Measurements from ENCODE around the gene RSPH1.

The RSPH1 gene

GRCh38 chr21:42452401-42453223 is 43.4 kb downstream of the RSPH1 start:
- Mint-ChIP-seq H3K27ac (ENCODE audit: low read depth) (no peak overlapping the region), H3K4me1 (peaks cover 24% of the 10 kb centered on the region), H3K36me3 (ENCODE audit: insufficient read depth) (peaks cover 4% of the 10 kb centered on the region), H3K4me3 (no peak overlapping the region), H3K27me3 (no peaks in the 10 kb centered on the region), H3K9me3 (no peaks in the 10 kb centered on the region)
- DNase-seq (ENCODE audit: low spot score in 2 of 2) (no peak), ATAC-seq (replicated peaks; ENCODE audit: extremely low read depth, poor library complexity, severe bottlenecking) (no peak)

- no peak overlapping the region for H3K27ac Mint-ChIP-seq (ENCODE audit: low read depth)
- no peak overlapping the region for H3K4me3 Mint-ChIP-seq
- H3K4me1 Mint-ChIP-seq: peaks cover 24% of the 10 kb centered on the region
- DNase-seq (ENCODE audit: low spot score in 2 of 2) (no peak), ATAC-seq (replicated peaks; ENCODE audit: extremely low read depth, poor library complexity, severe bottlenecking) (no peak)
- H3K9me3 Mint-ChIP-seq: no peaks in the 10 kb centered on the region
- no peaks in the 10 kb centered on the region for H3K27me3 Mint-ChIP-seq
- H3K36me3 Mint-ChIP-seq (ENCODE audit: insufficient read depth): peaks cover 9% of the 10 kb centered on the region
Observed at GRCh38 chr21:42451941-42452340, 44.1 kb downstream of the RSPH1 start.

DNA sequence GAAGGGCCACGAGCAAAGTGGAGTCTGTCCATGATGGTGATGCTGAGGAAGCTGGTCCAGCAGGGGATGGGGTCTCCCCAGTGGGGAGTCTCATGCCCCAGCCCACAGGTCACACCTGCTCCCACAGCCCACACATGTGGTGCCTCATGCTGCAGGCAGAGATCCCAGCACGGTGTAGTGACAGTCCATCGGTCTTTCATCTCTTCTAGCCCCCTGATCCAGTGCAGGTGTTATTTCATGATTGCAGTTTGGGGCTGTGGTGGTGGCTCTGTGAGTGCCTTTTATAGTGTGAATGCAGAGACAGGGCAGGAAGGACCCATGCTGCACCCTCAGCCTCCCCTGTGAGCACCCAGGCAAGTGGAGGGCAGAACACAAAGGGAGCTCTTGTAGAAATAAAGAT is 47.3 kb downstream of the RSPH1 start:
- Mint-ChIP-seq H3K27me3 (no peaks in the 10 kb centered on the region), H3K4me1 (peaks cover 40% of the 10 kb centered on the region), H3K27ac (ENCODE audit: low read depth) (peak overlapping the region; percentile 86)

DNA sequence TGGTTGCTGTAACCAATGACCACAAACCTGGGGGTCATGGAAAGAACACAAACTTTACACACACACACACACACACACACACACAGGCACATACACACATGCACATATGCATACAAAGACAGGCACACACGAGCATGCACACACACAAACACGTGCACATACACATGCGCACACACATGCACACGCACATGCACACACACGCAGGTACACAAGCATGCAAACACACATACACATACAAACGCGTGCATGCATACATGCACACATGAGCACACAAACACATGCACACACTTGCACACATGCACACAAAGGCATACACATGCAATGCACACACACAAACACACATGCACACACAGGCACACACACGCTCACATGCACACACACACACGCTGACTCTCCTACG is 48.3 kb downstream of the RSPH1 start:
- Mint-ChIP-seq H3K4me1 (peaks cover 47% of the 10 kb centered on the region), H3K36me3 (ENCODE audit: insufficient read depth) (peaks cover 19% of the 10 kb centered on the region), H3K4me3 (no peak overlapping the region), H3K27ac (ENCODE audit: low read depth) (peak overlapping the region; percentile 86), H3K27me3 (no peaks in the 10 kb centered on the region), H3K9me3 (no peaks in the 10 kb centered on the region)
- ATAC-seq (replicated peaks; ENCODE audit: extremely low read depth, poor library complexity, severe bottlenecking) (no peak), DNase-seq (ENCODE audit: low spot score in 2 of 2) (no peak)

More for the DNA sequence above, 47.3 kb downstream of the RSPH1 start:
- ATAC-seq (replicated peaks; ENCODE audit: extremely low read depth, poor library complexity, severe bottlenecking) (no peak), DNase-seq (ENCODE audit: low spot score in 2 of 2) (no peak)
- H3K36me3 Mint-ChIP-seq (ENCODE audit: insufficient read depth): peaks cover 18% of the 10 kb centered on the region
- H3K9me3 Mint-ChIP-seq: no peaks in the 10 kb centered on the region
- H3K4me3 Mint-ChIP-seq: no peak overlapping the region

DNA sequence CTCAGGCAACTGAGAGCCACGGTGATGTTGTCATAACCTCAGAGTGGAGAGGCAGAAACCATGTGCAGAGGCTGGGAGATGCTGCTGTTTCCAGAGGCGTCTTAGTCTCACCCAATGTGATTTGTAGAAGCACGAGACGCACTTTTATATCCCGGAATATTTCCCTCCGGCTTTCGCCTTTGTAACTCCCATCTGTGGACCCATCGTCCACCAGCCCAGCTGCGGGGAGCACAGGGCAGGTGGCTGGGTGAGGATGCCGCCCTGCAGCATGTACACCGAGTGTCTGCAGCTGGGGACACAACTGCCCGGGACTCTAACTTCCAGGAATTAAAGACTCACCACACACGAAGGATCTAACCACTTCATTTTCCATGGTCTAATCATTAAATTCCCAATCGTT is 48.8 kb downstream of the RSPH1 start:
- no peak for ATAC-seq (replicated peaks; ENCODE audit: extremely low read depth, poor library complexity, severe bottlenecking)
- H3K4me3 Mint-ChIP-seq: no peak overlapping the region
- H3K27ac Mint-ChIP-seq (ENCODE audit: low read depth): no peak overlapping the region
- H3K27me3 Mint-ChIP-seq: no peaks in the 10 kb centered on the region
- no peaks in the 10 kb centered on the region for H3K9me3 Mint-ChIP-seq
- no peak for DNase-seq (ENCODE audit: low spot score in 2 of 2)
- H3K36me3 Mint-ChIP-seq (ENCODE audit: insufficient read depth): peaks cover 24% of the 10 kb centered on the region
- H3K4me1 Mint-ChIP-seq: peaks cover 53% of the 10 kb centered on the region

DNA sequence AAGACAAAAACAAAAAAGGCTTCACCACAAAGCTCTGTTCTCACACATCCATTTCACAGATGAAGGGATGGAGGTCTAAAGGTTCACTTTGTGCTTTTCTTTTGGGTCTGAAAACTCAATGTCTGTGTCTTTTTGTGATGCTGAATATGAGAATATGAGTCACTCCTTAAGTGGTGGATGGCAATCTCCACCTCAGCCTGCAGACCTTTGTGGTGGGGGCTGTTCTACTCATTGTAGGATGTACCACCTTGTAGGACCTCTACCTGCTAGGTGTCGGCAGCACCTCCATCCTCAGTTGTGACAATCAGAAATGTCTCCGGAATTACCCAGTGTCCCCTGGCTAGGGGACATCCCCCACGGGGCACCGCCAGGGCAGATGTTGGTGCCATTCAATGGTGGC is 49.5 kb downstream of the RSPH1 start:
- no peak overlapping the region for H3K4me3 Mint-ChIP-seq
- peak overlapping the region; percentile 10 for H3K27ac Mint-ChIP-seq (ENCODE audit: low read depth)
- no peak for DNase-seq (ENCODE audit: low spot score in 2 of 2)
- ATAC-seq (replicated peaks; ENCODE audit: extremely low read depth, poor library complexity, severe bottlenecking): no peak
- H3K4me1 Mint-ChIP-seq: peaks cover 56% of the 10 kb centered on the region
- H3K36me3 Mint-ChIP-seq (ENCODE audit: insufficient read depth): peaks cover 29% of the 10 kb centered on the region
- no peaks in the 10 kb centered on the region for H3K9me3 Mint-ChIP-seq
- no peaks in the 10 kb centered on the region for H3K27me3 Mint-ChIP-seq

DNA sequence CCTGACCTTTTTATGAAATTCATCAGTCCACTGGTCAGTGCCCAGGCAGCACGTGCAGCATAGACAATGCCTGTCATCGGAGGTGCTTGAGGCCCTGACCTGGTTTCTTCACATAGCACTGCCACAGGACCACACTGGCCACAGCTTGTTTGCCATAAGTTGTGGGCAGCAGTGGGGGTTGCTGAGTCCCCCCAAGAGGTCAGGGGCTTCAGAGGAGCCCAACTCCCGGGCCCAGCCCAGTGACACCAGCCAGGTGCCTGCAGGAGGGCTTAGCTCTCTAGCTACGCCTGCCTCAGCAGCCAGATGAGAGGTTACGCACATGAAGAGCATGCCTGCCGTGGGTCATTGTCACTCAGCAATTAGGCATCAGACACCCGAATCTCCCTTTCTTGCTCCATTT is 50.7 kb downstream of the RSPH1 start:
- DNase-seq (ENCODE audit: low spot score in 2 of 2): no peak
- peaks cover 65% of the 10 kb centered on the region for H3K4me1 Mint-ChIP-seq
- H3K36me3 Mint-ChIP-seq (ENCODE audit: insufficient read depth): peaks cover 37% of the 10 kb centered on the region
- H3K27me3 Mint-ChIP-seq: no peaks in the 10 kb centered on the region
- ATAC-seq (replicated peaks; ENCODE audit: extremely low read depth, poor library complexity, severe bottlenecking): no peak
- no peak overlapping the region for H3K4me3 Mint-ChIP-seq
- no peak overlapping the region for H3K27ac Mint-ChIP-seq (ENCODE audit: low read depth)
- H3K9me3 Mint-ChIP-seq: no peaks in the 10 kb centered on the region

DNA sequence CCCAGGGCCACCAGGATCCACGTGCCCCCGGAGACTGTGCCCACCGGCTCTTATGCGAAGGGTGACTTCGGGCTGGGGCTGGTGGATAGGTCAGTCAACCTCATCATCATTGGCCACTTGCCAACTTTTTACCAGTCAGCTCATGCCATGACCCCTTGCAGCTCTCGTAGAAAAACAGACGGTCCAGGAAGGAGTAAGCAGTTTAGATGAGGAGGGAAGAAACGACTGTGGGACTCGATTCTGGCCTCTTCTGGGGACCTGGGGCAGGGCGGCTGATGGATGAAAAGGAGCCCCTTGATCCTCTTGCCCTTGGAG is 51.3 kb downstream of the RSPH1 start:
- DNase-seq (ENCODE audit: low spot score in 2 of 2) (no peak), ATAC-seq (replicated peaks; ENCODE audit: extremely low read depth, poor library complexity, severe bottlenecking) (no peak)
- H3K9me3 Mint-ChIP-seq: no peaks in the 10 kb centered on the region
- H3K36me3 Mint-ChIP-seq (ENCODE audit: insufficient read depth): peaks cover 43% of the 10 kb centered on the region
- no peak overlapping the region for H3K27ac Mint-ChIP-seq (ENCODE audit: low read depth)
- H3K4me1 Mint-ChIP-seq: peaks cover 65% of the 10 kb centered on the region
- H3K27me3 Mint-ChIP-seq: no peaks in the 10 kb centered on the region
- H3K4me3 Mint-ChIP-seq: no peak overlapping the region

GRCh38 chr21:42443876-42444744 is 51.9 kb downstream of the RSPH1 start:
- Mint-ChIP-seq H3K27ac (ENCODE audit: low read depth) (no peak overlapping the region), H3K4me1 (peaks cover 66% of the 10 kb centered on the region), H3K4me3 (no peak overlapping the region), H3K9me3 (no peaks in the 10 kb centered on the region), H3K36me3 (ENCODE audit: insufficient read depth) (peaks cover 47% of the 10 kb centered on the region), H3K27me3 (no peaks in the 10 kb centered on the region)
- ATAC-seq (replicated peaks; ENCODE audit: extremely low read depth, poor library complexity, severe bottlenecking) (no peak), DNase-seq (ENCODE audit: low spot score in 2 of 2) (no peak)

GRCh38 chr21:42443181-42443785 is 52.7 kb downstream of the RSPH1 start:
- Mint-ChIP-seq H3K4me3 (no peak overlapping the region), H3K27me3 (no peaks in the 10 kb centered on the region), H3K27ac (ENCODE audit: low read depth) (peak overlapping the region; percentile 29), H3K36me3 (ENCODE audit: insufficient read depth) (peaks cover 53% of the 10 kb centered on the region), H3K4me1 (peaks cover 66% of the 10 kb centered on the region), H3K9me3 (no peaks in the 10 kb centered on the region)
- ATAC-seq (replicated peaks; ENCODE audit: extremely low read depth, poor library complexity, severe bottlenecking): no peak
- no peak for DNase-seq (ENCODE audit: low spot score in 2 of 2)

DNA sequence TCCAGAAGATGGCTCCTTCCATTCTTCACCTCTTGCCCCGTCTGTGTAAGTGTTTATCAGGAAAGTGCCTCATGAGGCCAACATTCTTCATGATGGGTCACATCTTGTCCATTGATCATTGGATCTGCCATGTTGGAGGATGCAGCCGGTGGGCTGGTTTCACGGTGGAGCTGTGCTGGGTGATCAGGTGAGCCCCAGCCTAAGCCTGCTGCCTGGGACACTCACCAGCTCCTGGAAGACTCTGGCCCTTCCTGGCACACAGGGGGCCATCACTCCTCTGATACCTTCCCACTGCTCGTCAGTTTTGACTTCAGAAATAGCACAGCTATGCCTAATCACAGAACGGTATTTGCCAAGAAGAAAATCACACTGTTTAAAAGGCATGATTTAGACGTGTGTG is 54.1 kb downstream of the RSPH1 start:
- Mint-ChIP-seq H3K27me3 (no peaks in the 10 kb centered on the region), H3K27ac (ENCODE audit: low read depth) (no peak overlapping the region), H3K36me3 (ENCODE audit: insufficient read depth) (peaks cover 56% of the 10 kb centered on the region), H3K9me3 (no peaks in the 10 kb centered on the region), H3K4me3 (no peak overlapping the region), H3K4me1 (peaks cover 65% of the 10 kb centered on the region)
- no peak for ATAC-seq (replicated peaks; ENCODE audit: extremely low read depth, poor library complexity, severe bottlenecking)
- no peak for DNase-seq (ENCODE audit: low spot score in 2 of 2)

GRCh38 chr21:42440187-42440792 is 55.7 kb downstream of the RSPH1 start:
- H3K27me3 Mint-ChIP-seq: no peaks in the 10 kb centered on the region
- ATAC-seq (replicated peaks; ENCODE audit: extremely low read depth, poor library complexity, severe bottlenecking) (no peak), DNase-seq (ENCODE audit: low spot score in 2 of 2) (no peak)
- H3K9me3 Mint-ChIP-seq: no peaks in the 10 kb centered on the region
- H3K4me3 Mint-ChIP-seq: peak overlapping the region; percentile 50
- peaks cover 57% of the 10 kb centered on the region for H3K36me3 Mint-ChIP-seq (ENCODE audit: insufficient read depth)
- H3K27ac Mint-ChIP-seq (ENCODE audit: low read depth): peak overlapping the region; percentile 93
- H3K4me1 Mint-ChIP-seq: peaks cover 64% of the 10 kb centered on the region
